Spleen (tissue), 11 donors: ENCODE results near the gene KCNAB2. TPM values are rescaled to one million over a fixed set of nuclear protein-coding genes. Genes with fewer than 3 reads are reported as not detected.

ENCODE experiments used
- DNase-seq: peaks from one replicate; pipeline ENCODE4 v3.0.0-alpha.2; 2020
- H3K27ac ChIP-seq, 8 donors: fragments of 200-600 bp; sonication (generic) in 7 of 8; 1 replicate in 4 of 8; 2 replicates in 4 of 8; pipeline versions ENCODE4 v1.5.0 to v1.8.0; 2016 to 2021; ENCODE audit warnings: inconsistent platforms in 4 of 8, mild to moderate bottlenecking in 4 of 8, moderate library complexity in 1 of 8
- H3K27me3 ChIP-seq, 7 donors: fragments of 200-600 bp; sonication (generic) in 6 of 7; replicated peaks in 1 of 7; 1 replicate in 4 of 7; 2 replicates in 3 of 7; pipeline versions ENCODE4 v1.5.0 to v1.8.0; 2016 to 2021; ENCODE audit warnings: inconsistent platforms in 3 of 7, mild to moderate bottlenecking in 1 of 7
- H3K36me3 ChIP-seq, 6 donors: fragments of 200-600 bp; sonication (generic) in 5 of 6; 1 replicate in 4 of 6; 2 replicates in 2 of 6; pipeline versions ENCODE4 v1.5.0 to v1.8.0; 2016 to 2021; ENCODE audit warnings: inconsistent platforms in 2 of 6
- H3K4me1 ChIP-seq, 6 donors: fragments of 200-600 bp; sonication (generic) in 5 of 6; 1 replicate in 3 of 6; 2 replicates in 3 of 6; pipeline versions ENCODE4 v1.5.0 to v1.8.0; 2016 to 2021; ENCODE audit warnings: inconsistent platforms in 3 of 6
- H3K4me3 ChIP-seq, 8 donors: fragments of 200-600 bp; sonication (generic) in 7 of 8; 1 replicate in 4 of 8; 2 replicates in 4 of 8; pipeline versions ENCODE4 v1.5.0 to v1.8.0; 2016 to 2021; ENCODE audit warnings: inconsistent platforms in 4 of 8, mild to moderate bottlenecking in 4 of 8, moderate library complexity in 2 of 8
- H3K9me3 ChIP-seq, 8 donors: fragments of 200-600 bp; sonication (generic) in 7 of 8; 1 replicate in 4 of 8; 2 replicates in 4 of 8; pipeline versions ENCODE4 v1.5.0 to v1.8.0; 2016 to 2021; ENCODE audit warnings: inconsistent platforms in 4 of 8
- CTCF ChIP-seq, 11 experiments: fragments of 200-600 bp in 7 of 11; fragments of 450-650 bp in 4 of 11; sonication (generic) in 4 of 11; IDR thresholded peaks in 8 of 11; conservative IDR thresholded peaks in 3 of 11; 1 replicate in 7 of 11; 2 replicates in 4 of 11; pipeline versions ENCODE4 v1.4.0 to v1.8.0; 2016 to 2021; ENCODE audit warnings: antibody characterized with exemption in 11 of 11, inconsistent platforms in 4 of 11, mild to moderate bottlenecking in 1 of 11
- POLR2A ChIP-seq, 3 donors: fragments of 450-650 bp; IDR thresholded peaks; one replicate each; pipeline ENCODE4 v1.5.1; 2017; ENCODE audit warnings: antibody characterized with exemption in 3 of 3, mild to moderate bottlenecking in 1 of 3
- POLR2AphosphoS5 ChIP-seq, 3 donors: sonication (generic); formaldehyde crosslinking; IDR thresholded peaks; one replicate each; pipeline ENCODE4 v1.5.1; 2017; ENCODE audit warnings: antibody characterized with exemption in 3 of 3
- WGBS, 5 donors: extraction: QIAGEN DNeasy Blood & Tissue Kit in 3 of 5; methylation state at CpG; one replicate each; pipeline versions ENCODE4 v1.1.5 to v1.1.7; 2013 to 2018; 5-methylcytosine and 5-hydroxymethylcytosine counted together
- intact Hi-C: fragments of 100-400 bp; cut with DNase I; formaldehyde crosslinking; loops from one replicate; pipeline ENCODE4 v1.15.0; 2023; ENCODE audit warnings: low total_unique reads
- polyA plus RNA-seq, 3 donors: library from polyadenylated mRNA; stranded (reverse); fragments of 200-250 nt; gene quantifications; one replicate each; pipeline ENCODE4 v1.2.1, GENCODE V29; 2013
- total RNA-seq, 7 donors: library from RNA; depleted of rRNA in 3 of 7; stranded (reverse); fragments of >200 nt in 3 of 7; fragmentation: NEBNext Ultra II Directional in 4 of 7; extraction: Animal tissue kit (Norgen Biotek cat#: 25700) in 4 of 7; gene quantifications; one replicate each; pipeline versions ENCODE4 v1.1.0 to v1.2.1, GENCODE V29; 2016 to 2021
- donor health status: healthy with polysubstance abuse.
- donor health status: DM: no; HTN: no; CAD: no; lungs with moderate emphysema.
- donor health status: DM: no; HTN: no; CAD: no.
- donor health status: Bipolar disorder and iron deficiency.
- donor health status: healthy.
- donor health status: DM: no; HTN: no; CAD: no.
- donor health status: DM: yes; HTN: yes; CAD: no.

The KCNAB2 gene
- total and polyA plus RNA-seq, 10 donors: 23.2 to 135 (median 94.0) TPM

GRCh38 chr1:6095511-6096242 is 50.0 kb downstream of the KCNAB2 start:
- H3K27me3 ChIP-seq: peaks cover 0 to 16% (median 0%) of the 10 kb centered on the region in 7 donors
- peaks cover 0 to 93% (median 63%) of the 10 kb centered on the region in 6 donors for H3K36me3 ChIP-seq
- H3K4me3 ChIP-seq: no peak overlapping the region
- peaks cover 0 to 11% (median 0%) of the 10 kb centered on the region in 6 donors for H3K4me1 ChIP-seq
- intact Hi-C loops: no loop called here
- no peaks in the 10 kb centered on the region for H3K9me3 ChIP-seq
- peak; percentile 54 for DNase-seq
- TF ChIP-seq CTCF (IDR thresholded peaks at IDR 0.05 in 8 of 11, conservative IDR thresholded peaks at IDR 0.05 in 3 of 11) (no peak), POLR2AphosphoS5 (IDR thresholded peaks at IDR 0.05) (peak in 1 of 3 donors; percentile 0)
- 88 to 91% (median 89%) methylated on average over 6 to 13 of the region's 13 CpGs for WGBS, 5 donors
- no peak overlapping the region for H3K27ac ChIP-seq

GRCh38 chr1:6096243-6097116 is 50.8 kb downstream of the KCNAB2 start:
- intact Hi-C loops: no loop called here
- H3K4me3 ChIP-seq: no peak overlapping the region
- TF ChIP-seq POLR2A (IDR thresholded peaks at IDR 0.05): no peak
- TF ChIP-seq POLR2AphosphoS5 (IDR thresholded peaks at IDR 0.05): peak in 1 of 3 donors; percentile 43
- DNase-seq: peak; percentile 63
- peaks cover 0 to 85% (median 57%) of the 10 kb centered on the region in 6 donors for H3K36me3 ChIP-seq
- H3K9me3 ChIP-seq: no peaks in the 10 kb centered on the region
- WGBS, 5 donors: 88 to 94% (median 93%) methylated on average over 19 to 23 of the region's 23 CpGs
- no peak overlapping the region for H3K27ac ChIP-seq
- peaks cover 0 to 19% (median 0%) of the 10 kb centered on the region in 6 donors for H3K4me1 ChIP-seq
- H3K27me3 ChIP-seq: peaks cover 0 to 24% (median 0%) of the 10 kb centered on the region in 7 donors

- WGBS, 5 donors: 92 to 96% (median 93%) methylated on average over 13 to 15 of the region's 15 CpGs
- Histone ChIP-seq H3K27me3 (peaks cover 0 to 31% (median 0%) of the 10 kb centered on the region in 7 donors), H3K4me1 (peaks cover 0 to 19% (median 0%) of the 10 kb centered on the region in 6 donors), H3K27ac (no peak overlapping the region), H3K4me3 (no peak overlapping the region), H3K9me3 (no peaks in the 10 kb centered on the region), H3K36me3 (peaks cover 0 to 78% (median 51%) of the 10 kb centered on the region in 6 donors)
- TF ChIP-seq POLR2A (IDR thresholded peaks at IDR 0.05) (no peak), CTCF (IDR thresholded peaks at IDR 0.05 in 8 of 11, conservative IDR thresholded peaks at IDR 0.05 in 3 of 11) (no peak), POLR2AphosphoS5 (IDR thresholded peaks at IDR 0.05) (no peak)
- intact Hi-C loops: no loop called here
- DNase-seq: peak; percentile 51
These were observed 51.5 kb downstream of the KCNAB2 start for GRCh38 chr1:6097117-6097595.

- H3K27ac ChIP-seq: no peak overlapping the region
- H3K27me3 ChIP-seq: peaks cover 0 to 37% (median 0%) of the 10 kb centered on the region in 7 donors
- intact Hi-C loops: no loop called here
- WGBS, 5 donors: 86 to 90% (median 89%) methylated on average over 17 of the region's 17 CpGs
- peaks cover 0 to 14% (median 0%) of the 10 kb centered on the region in 6 donors for H3K4me1 ChIP-seq
- DNase-seq: peak; percentile 63
- H3K4me3 ChIP-seq: no peak overlapping the region
- H3K36me3 ChIP-seq: peaks cover 0 to 72% (median 47%) of the 10 kb centered on the region in 6 donors
- TF ChIP-seq CTCF (IDR thresholded peaks at IDR 0.05 in 8 of 11, conservative IDR thresholded peaks at IDR 0.05 in 3 of 11): no peak
- TF ChIP-seq POLR2AphosphoS5 (IDR thresholded peaks at IDR 0.05): peak in 1 of 3 donors; percentile 25
- H3K9me3 ChIP-seq: no peaks in the 10 kb centered on the region
These were observed 52.1 kb downstream of the KCNAB2 start for GRCh38 chr1:6097824-6098223.
